HepG2 (cell line): ENCODE measurements around the gene SEL1L2. TPM values are rescaled to one million over a fixed set of nuclear protein-coding genes. Genes with fewer than 3 reads are reported as not detected.
A peak's percentile ranks its signal among the peaks of the same experiment; 100 is the strongest.

Source experiments
- AKAP8 ChIP-seq: sonication (generic); formaldehyde crosslinking; IDR thresholded peaks from 2 replicates; pipeline ENCODE4 v1.5.1; 2020; ENCODE audit warnings: mild to moderate bottlenecking, missing genetic modification reagents
- CSRNP2 ChIP-seq: sonication (generic); formaldehyde crosslinking; conservative IDR thresholded peaks from 2 replicates; pipeline ENCODE4 v1.8.0; 2022; ENCODE audit warnings: low read depth, missing genetic modification reagents
- HNF1B ChIP-seq: sonication (generic); formaldehyde crosslinking; IDR thresholded peaks from 2 replicates; pipeline ENCODE4 v1.5.1; 2020; ENCODE audit warnings: mild to moderate bottlenecking, moderate library complexity, missing genetic modification reagents
- HNRNPK ChIP-seq: fragments of 200-400 bp; formaldehyde crosslinking; IDR thresholded peaks from 2 replicates; pipeline ENCODE4 v1.6.1; 2018; ENCODE audit warnings: low read length, low read depth, moderate library complexity, mild to moderate bottlenecking; ENCODE audit not compliant: poor library complexity, severe bottlenecking
- MIXL1 ChIP-seq: IDR thresholded peaks from 2 replicates; pipeline ENCODE4 v1.6.1; 2016
- NBN ChIP-seq: fragments of 450-650 bp; conservative IDR thresholded peaks from 2 replicates; pipeline ENCODE4 v1.6.1; 2017
- PAX8 ChIP-seq: sonication (generic); formaldehyde crosslinking; IDR thresholded peaks from 2 replicates; pipeline ENCODE4 v1.8.0; 2022; ENCODE audit warnings: mild to moderate bottlenecking, missing genetic modification reagents, borderline replicate concordance
- SNAPC5 ChIP-seq: sonication (generic); formaldehyde crosslinking; IDR thresholded peaks from 2 replicates; pipeline ENCODE4 v1.8.1; 2023; ENCODE audit warnings: mild to moderate bottlenecking, missing genetic modification reagents, borderline replicate concordance
- ZHX1 ChIP-seq: sonication (generic); formaldehyde crosslinking; IDR thresholded peaks from 2 replicates; pipeline ENCODE4 v1.8.1; 2022; ENCODE audit warnings: low read depth, mild to moderate bottlenecking, missing genetic modification reagents
- ZNF142 ChIP-seq: sonication (generic); formaldehyde crosslinking; IDR thresholded peaks from 2 replicates; pipeline ENCODE4 v1.4.0; 2020; ENCODE audit warnings: missing genetic modification reagents
- ZNF251 ChIP-seq: sonication (generic); formaldehyde crosslinking; IDR thresholded peaks from 2 replicates; pipeline ENCODE4 v1.9.0; 2021; ENCODE audit warnings: mild to moderate bottlenecking, missing genetic modification reagents
- ZNF775 ChIP-seq: sonication (generic); formaldehyde crosslinking; IDR thresholded peaks from 2 replicates; pipeline ENCODE4 v1.4.0; 2020; ENCODE audit warnings: missing genetic modification reagents, mild to moderate bottlenecking, moderate library complexity, borderline replicate concordance
- polyA plus RNA-seq, 8 experiments: library from polyadenylated mRNA; depleted of rRNA in 3 of 8; stranded (reverse) in 7 of 8; unstranded in 1 of 8; fragments of >200 nt; fragmentation: Illumina TruSeq in 4 of 8; extraction: Trizol in 4 of 8; gene quantifications; 2 replicates each; pipeline versions ENCODE4 v1.2.1 to v1.2.3, GENCODE V29; 2011 to 2016; ENCODE audit warnings: low read depth in 4 of 8, missing spikeins in 1 of 8, mixed read lengths in 1 of 8; ENCODE audit not compliant: insufficient read depth in 1 of 8
- total RNA-seq, 5 experiments: library from RNA; depleted of rRNA; stranded (reverse); fragments of >200 nt; fragmentation: Illumina TruSeq; extraction: Trizol; gene quantifications; 2 replicates each; pipeline ENCODE4 v1.2.3, GENCODE V29; 2016; ENCODE audit warnings: low read depth in 1 of 5

SEL1L2 gene
- total and polyA plus RNA-seq, 2 of the 13 experiments (the other 11 are each of a cell fraction or from before 2014, with no cell fraction given) = not detected

- TF ChIP-seq HNF1B (CRISPR knock-in tag) = no peak
- TF ChIP-seq HNRNPK = peak; percentile 50
- TF ChIP-seq NBN = no peak
- TF ChIP-seq ZHX1 (CRISPR knock-in tag) = peak; percentile 50; the same call in 1 of the 2 replicates
- no peak for TF ChIP-seq SNAPC5 (CRISPR knock-in tag)
- TF ChIP-seq MIXL1 (CRISPR knock-in tag) = no peak
- TF ChIP-seq ZNF251 (CRISPR knock-in tag) = no peak
- no peak for TF ChIP-seq CSRNP2 (CRISPR knock-in tag)
- TF ChIP-seq AKAP8 (CRISPR knock-in tag) = no peak
- no peak for TF ChIP-seq ZNF775
- TF ChIP-seq PAX8 (CRISPR knock-in tag) = no peak
- TF ChIP-seq ZNF142 = no peak
Observed at GRCh38 chr20:13995086-13995665, 4.8 kb upstream of the SEL1L2 start, which contains the start of gene MACROD2 (continued).
